Liver (tissue), 3 donors: Measurements from ENCODE around the gene B4GALT1.

ENCODE experiments used
- EGR1 ChIP-seq, 2 donors: IDR thresholded peaks; 2 replicates each; pipeline ENCODE4 v1.6.1; 2016 to 2018; ENCODE audit warnings: antibody characterized with exemption in 2 of 2, low read depth in 2 of 2
- FOXA1 ChIP-seq: IDR thresholded peaks from 2 replicates; pipeline ENCODE4 v1.6.1; 2016; ENCODE audit warnings: antibody characterized with exemption
- RAD21 ChIP-seq, 2 donors: IDR thresholded peaks; 2 replicates each; pipeline ENCODE4 v1.6.1; 2016; ENCODE audit warnings: antibody characterized with exemption in 2 of 2, mild to moderate bottlenecking in 2 of 2
- YY1 ChIP-seq: IDR thresholded peaks from 2 replicates; pipeline ENCODE4 v1.6.1; 2016; ENCODE audit warnings: antibody characterized with exemption, mild to moderate bottlenecking
- TF ChIP-seq, protein P1 (sequence below): fragments of 150-350 bp; IDR thresholded peaks from 2 replicates; pipeline ENCODE4 v1.5.1; 2017; ENCODE audit warnings: improper control_type of control experiment, low read depth, low read length; ENCODE audit not compliant: missing input control
- TF ChIP-seq, protein P2 (sequence below): IDR thresholded peaks from 2 replicates; pipeline ENCODE4 v1.6.1; 2016; ENCODE audit warnings: antibody characterized with exemption
- TF ChIP-seq, protein P3 (sequence below): IDR thresholded peaks from 2 replicates; pipeline ENCODE4 v1.6.1; 2016; ENCODE audit warnings: antibody characterized with exemption, mild to moderate bottlenecking
- donor health status: healthy.
- donor health status: healthy.

DNA sequence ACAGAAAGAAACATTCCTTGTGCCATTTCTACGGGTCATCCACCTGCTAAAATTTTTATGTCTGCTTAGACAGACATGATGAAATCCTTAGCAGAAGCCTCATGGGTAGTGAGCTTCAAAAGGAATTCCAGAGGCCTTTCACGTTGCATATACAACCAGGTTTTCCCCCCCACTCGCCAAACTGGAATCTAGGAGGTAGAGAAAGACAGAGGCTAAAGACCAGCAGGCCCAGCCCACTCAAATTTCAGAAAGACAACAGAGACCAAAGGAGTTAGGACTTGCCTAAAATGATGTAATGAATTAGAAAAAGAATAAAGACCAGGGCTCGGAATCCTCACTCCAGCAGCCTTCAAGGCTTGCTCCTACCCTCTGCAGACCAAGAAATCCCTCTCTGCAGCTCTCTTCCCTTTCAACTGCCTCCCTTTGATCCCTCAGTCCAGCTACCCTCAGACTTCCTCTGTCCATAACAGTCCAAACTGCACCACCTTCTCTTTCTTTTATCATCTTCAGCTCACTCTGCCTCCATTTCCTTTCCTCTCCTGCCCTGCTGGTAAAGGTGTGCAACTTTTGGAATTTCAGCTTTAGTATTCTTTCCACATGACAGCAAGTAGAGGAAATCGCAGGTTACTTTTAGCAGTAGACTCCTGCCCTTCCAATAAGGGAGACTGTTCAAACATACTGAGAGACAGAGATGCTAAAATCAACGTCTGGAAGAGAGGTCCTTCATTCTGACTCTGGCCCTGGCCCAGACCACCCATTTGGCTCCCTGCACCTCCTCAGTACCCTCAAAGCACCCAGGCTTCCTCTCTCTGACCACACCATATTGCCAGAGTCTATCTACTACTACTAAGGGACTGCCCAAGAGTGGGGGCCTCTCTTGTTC, 8.9 kb downstream of the B4GALT1 start:
- TF ChIP-seq, protein P1, sequence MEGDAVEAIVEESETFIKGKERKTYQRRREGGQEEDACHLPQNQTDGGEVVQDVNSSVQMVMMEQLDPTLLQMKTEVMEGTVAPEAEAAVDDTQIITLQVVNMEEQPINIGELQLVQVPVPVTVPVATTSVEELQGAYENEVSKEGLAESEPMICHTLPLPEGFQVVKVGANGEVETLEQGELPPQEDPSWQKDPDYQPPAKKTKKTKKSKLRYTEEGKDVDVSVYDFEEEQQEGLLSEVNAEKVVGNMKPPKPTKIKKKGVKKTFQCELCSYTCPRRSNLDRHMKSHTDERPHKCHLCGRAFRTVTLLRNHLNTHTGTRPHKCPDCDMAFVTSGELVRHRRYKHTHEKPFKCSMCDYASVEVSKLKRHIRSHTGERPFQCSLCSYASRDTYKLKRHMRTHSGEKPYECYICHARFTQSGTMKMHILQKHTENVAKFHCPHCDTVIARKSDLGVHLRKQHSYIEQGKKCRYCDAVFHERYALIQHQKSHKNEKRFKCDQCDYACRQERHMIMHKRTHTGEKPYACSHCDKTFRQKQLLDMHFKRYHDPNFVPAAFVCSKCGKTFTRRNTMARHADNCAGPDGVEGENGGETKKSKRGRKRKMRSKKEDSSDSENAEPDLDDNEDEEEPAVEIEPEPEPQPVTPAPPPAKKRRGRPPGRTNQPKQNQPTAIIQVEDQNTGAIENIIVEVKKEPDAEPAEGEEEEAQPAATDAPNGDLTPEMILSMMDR: peak; percentile 6
- TF ChIP-seq EGR1 (IDR thresholded peaks at IDR 0.05; ENCODE audit: low read depth in 2 of 2): no peak
- TF ChIP-seq YY1: no peak
- TF ChIP-seq, protein P2, sequence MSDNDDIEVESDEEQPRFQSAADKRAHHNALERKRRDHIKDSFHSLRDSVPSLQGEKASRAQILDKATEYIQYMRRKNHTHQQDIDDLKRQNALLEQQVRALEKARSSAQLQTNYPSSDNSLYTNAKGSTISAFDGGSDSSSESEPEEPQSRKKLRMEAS: no peak
- TF ChIP-seq FOXA1: no peak
- TF ChIP-seq, protein P3, sequence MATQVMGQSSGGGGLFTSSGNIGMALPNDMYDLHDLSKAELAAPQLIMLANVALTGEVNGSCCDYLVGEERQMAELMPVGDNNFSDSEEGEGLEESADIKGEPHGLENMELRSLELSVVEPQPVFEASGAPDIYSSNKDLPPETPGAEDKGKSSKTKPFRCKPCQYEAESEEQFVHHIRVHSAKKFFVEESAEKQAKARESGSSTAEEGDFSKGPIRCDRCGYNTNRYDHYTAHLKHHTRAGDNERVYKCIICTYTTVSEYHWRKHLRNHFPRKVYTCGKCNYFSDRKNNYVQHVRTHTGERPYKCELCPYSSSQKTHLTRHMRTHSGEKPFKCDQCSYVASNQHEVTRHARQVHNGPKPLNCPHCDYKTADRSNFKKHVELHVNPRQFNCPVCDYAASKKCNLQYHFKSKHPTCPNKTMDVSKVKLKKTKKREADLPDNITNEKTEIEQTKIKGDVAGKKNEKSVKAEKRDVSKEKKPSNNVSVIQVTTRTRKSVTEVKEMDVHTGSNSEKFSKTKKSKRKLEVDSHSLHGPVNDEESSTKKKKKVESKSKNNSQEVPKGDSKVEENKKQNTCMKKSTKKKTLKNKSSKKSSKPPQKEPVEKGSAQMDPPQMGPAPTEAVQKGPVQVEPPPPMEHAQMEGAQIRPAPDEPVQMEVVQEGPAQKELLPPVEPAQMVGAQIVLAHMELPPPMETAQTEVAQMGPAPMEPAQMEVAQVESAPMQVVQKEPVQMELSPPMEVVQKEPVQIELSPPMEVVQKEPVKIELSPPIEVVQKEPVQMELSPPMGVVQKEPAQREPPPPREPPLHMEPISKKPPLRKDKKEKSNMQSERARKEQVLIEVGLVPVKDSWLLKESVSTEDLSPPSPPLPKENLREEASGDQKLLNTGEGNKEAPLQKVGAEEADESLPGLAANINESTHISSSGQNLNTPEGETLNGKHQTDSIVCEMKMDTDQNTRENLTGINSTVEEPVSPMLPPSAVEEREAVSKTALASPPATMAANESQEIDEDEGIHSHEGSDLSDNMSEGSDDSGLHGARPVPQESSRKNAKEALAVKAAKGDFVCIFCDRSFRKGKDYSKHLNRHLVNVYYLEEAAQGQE: no peak
- no peak for TF ChIP-seq RAD21 (IDR thresholded peaks at IDR 0.05)
